Measurements from ENCODE around the gene DPY30. TPM values are rescaled to one million over a fixed set of nuclear protein-coding genes. Genes with fewer than 3 reads are reported as not detected.

Gene DPY30
- polyA plus RNA-seq, 1 donor (not counting 4 experiments of a cell fraction or from before 2014, with no cell fraction given) = 117 TPM

DNA sequence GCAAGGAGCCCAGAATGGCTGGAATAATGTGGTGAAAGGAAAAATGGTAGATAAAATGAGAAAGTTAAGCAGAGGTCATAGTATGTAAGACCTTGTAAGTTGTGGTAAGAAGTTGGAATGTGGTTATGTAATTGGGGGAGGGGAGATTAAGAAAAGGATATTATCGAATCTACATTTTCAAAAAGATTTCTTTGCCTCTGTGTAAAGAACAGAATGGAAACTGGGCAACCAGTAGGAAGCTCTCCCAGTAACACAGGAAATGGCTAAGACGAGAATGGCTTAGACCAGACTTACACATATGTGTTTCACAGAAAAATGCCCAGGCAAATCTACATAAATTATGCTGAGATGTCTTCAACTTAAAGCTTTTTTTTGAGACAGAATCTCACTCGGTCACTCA lies 42.0 kb downstream of the DPY30 start:
- DNase-seq (ENCODE audit: low read depth, low spot score) (no peak), FAIRE-seq (no peak)
- Histone ChIP-seq H3K4me2 (ENCODE audit: control insufficient read depth, extremely low read depth, insufficient read depth, low read depth, low read length) (no peak overlapping the region), H3K9ac (ENCODE audit: control insufficient read depth, extremely low read depth, insufficient read depth, low read length) (no peak overlapping the region), H3K4me1 (ENCODE audit: control insufficient read depth, extremely low read depth, insufficient read depth, low read length) (peaks cover 7% of the 10 kb centered on the region), H3K9me1 (ENCODE audit: control insufficient read depth, extremely low read depth, insufficient read depth, low read length) (no peaks in the 10 kb centered on the region), H3K79me2 (ENCODE audit: control insufficient read depth, insufficient read depth, low read length) (peaks cover 96% of the 10 kb centered on the region), H3K9me3 (ENCODE audit: control insufficient read depth, low read depth, low read length) (no peaks in the 10 kb centered on the region), H2AFZ (ENCODE audit: control insufficient read depth, low read length) (no peak overlapping the region), H3K27ac (ENCODE audit: control insufficient read depth, insufficient read depth, low read length) (no peak overlapping the region), H3K36me3 (ENCODE audit: control insufficient read depth in 2 of 2, extremely low read depth in 1 of 2, insufficient read depth in 2 of 2, low read length in 2 of 2) (peaks cover 0 to 4% of the 10 kb centered on the region in 2 experiments), H3K27me3 (ENCODE audit: control insufficient read depth, extremely low read depth, insufficient read depth, low read length) (no peaks in the 10 kb centered on the region), H3K4me3 (ENCODE audit: control insufficient read depth in 2 of 3, extremely low read depth in 1 of 3, insufficient read depth in 2 of 3, low read depth in 1 of 3, low read length in 3 of 3) (no peak overlapping the region), H4K20me1 (ENCODE audit: control insufficient read depth, extremely low read depth, insufficient read depth, low read length) (peaks cover 3% of the 10 kb centered on the region)
- dilution Hi-C loops (cut with MboI; ENCODE audit: extremely low pct_ligation_motif_present, low sequenced_read_pairs) = no loop called here
- TF ChIP-seq EZH2 (IDR thresholded peaks at IDR 0.05; ENCODE audit: low read length) = no peak
- TF ChIP-seq, protein P1, sequence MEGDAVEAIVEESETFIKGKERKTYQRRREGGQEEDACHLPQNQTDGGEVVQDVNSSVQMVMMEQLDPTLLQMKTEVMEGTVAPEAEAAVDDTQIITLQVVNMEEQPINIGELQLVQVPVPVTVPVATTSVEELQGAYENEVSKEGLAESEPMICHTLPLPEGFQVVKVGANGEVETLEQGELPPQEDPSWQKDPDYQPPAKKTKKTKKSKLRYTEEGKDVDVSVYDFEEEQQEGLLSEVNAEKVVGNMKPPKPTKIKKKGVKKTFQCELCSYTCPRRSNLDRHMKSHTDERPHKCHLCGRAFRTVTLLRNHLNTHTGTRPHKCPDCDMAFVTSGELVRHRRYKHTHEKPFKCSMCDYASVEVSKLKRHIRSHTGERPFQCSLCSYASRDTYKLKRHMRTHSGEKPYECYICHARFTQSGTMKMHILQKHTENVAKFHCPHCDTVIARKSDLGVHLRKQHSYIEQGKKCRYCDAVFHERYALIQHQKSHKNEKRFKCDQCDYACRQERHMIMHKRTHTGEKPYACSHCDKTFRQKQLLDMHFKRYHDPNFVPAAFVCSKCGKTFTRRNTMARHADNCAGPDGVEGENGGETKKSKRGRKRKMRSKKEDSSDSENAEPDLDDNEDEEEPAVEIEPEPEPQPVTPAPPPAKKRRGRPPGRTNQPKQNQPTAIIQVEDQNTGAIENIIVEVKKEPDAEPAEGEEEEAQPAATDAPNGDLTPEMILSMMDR (optimal IDR thresholded peaks at IDR 0.05 in 1 of 3, IDR thresholded peaks at IDR 0.05 in 1 of 3, conservative IDR thresholded peaks at IDR 0.05 in 1 of 3; ENCODE audit: extremely low read depth in 1 of 3, insufficient read depth in 2 of 3, low read length in 3 of 3) = no peak

DNA sequence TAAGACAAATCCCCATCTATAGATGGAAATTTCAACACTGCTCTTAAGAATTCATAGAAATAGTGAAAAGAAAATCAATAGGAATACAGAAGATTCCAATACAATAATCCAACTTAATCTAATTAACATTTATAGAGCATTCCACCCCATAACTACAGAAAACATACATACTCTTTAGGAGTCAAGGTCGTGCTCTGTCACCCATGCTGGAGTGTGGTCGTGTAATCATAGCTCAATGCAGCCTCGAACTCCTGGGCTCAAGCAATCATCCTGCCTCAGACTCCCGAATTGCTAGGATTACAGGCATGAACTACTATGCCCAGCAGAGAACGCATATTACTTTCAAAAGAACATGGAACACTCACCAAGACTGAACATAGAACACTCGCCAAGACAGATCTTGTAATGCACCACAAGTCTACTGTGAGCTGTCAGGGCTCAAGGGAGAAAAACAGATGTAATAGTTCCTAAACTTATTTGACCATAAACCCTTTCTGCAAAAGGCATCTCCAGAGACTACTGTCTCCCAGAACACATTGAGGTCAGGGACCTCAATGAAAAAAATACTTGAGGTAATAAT lies 42.9 kb downstream of the DPY30 start:
- Histone ChIP-seq H3K9me3 (ENCODE audit: control insufficient read depth, low read depth, low read length) (no peaks in the 10 kb centered on the region), H3K9ac (ENCODE audit: control insufficient read depth, extremely low read depth, insufficient read depth, low read length) (no peak overlapping the region), H3K9me1 (ENCODE audit: control insufficient read depth, extremely low read depth, insufficient read depth, low read length) (peaks cover 2% of the 10 kb centered on the region), H4K20me1 (ENCODE audit: control insufficient read depth, extremely low read depth, insufficient read depth, low read length) (peaks cover 3% of the 10 kb centered on the region), H3K4me2 (ENCODE audit: control insufficient read depth, extremely low read depth, insufficient read depth, low read depth, low read length) (no peak overlapping the region), H3K27me3 (ENCODE audit: control insufficient read depth, extremely low read depth, insufficient read depth, low read length) (no peaks in the 10 kb centered on the region), H3K27ac (ENCODE audit: control insufficient read depth, insufficient read depth, low read length) (no peak overlapping the region), H3K36me3 (ENCODE audit: control insufficient read depth in 2 of 2, extremely low read depth in 1 of 2, insufficient read depth in 2 of 2, low read length in 2 of 2) (peaks cover 0 to 4% of the 10 kb centered on the region in 2 experiments), H3K4me1 (ENCODE audit: control insufficient read depth, extremely low read depth, insufficient read depth, low read length) (peaks cover 3% of the 10 kb centered on the region), H2AFZ (ENCODE audit: control insufficient read depth, low read length) (no peak overlapping the region), H3K4me3 (ENCODE audit: control insufficient read depth in 2 of 3, extremely low read depth in 1 of 3, insufficient read depth in 2 of 3, low read depth in 1 of 3, low read length in 3 of 3) (no peak overlapping the region), H3K79me2 (ENCODE audit: control insufficient read depth, insufficient read depth, low read length) (peaks cover 95% of the 10 kb centered on the region)
- no peak for TF ChIP-seq EZH2 (IDR thresholded peaks at IDR 0.05; ENCODE audit: low read length)
- TF ChIP-seq, protein P1 (optimal IDR thresholded peaks at IDR 0.05 in 1 of 3, IDR thresholded peaks at IDR 0.05 in 1 of 3, conservative IDR thresholded peaks at IDR 0.05 in 1 of 3; ENCODE audit: extremely low read depth in 1 of 3, insufficient read depth in 2 of 3, low read length in 3 of 3) = no peak
- DNase-seq (ENCODE audit: low read depth, low spot score) (no peak), FAIRE-seq (no peak)
- dilution Hi-C loops (cut with MboI; ENCODE audit: extremely low pct_ligation_motif_present, low sequenced_read_pairs) = no loop called here
